SH-SY5Y (cell line): ENCODE measurements around the gene CDH4.

Source experiments
- GATA2 ChIP-seq: IDR thresholded peaks from 2 replicates; pipeline ENCODE4 v1.6.1; 2011; ENCODE audit warnings: mild to moderate bottlenecking, low read depth, low read length
- GATA3 ChIP-seq: IDR thresholded peaks from 2 replicates; pipeline ENCODE4 v1.6.1; 2011; ENCODE audit warnings: low read depth, mild to moderate bottlenecking, low read length, moderate library complexity

DNA sequence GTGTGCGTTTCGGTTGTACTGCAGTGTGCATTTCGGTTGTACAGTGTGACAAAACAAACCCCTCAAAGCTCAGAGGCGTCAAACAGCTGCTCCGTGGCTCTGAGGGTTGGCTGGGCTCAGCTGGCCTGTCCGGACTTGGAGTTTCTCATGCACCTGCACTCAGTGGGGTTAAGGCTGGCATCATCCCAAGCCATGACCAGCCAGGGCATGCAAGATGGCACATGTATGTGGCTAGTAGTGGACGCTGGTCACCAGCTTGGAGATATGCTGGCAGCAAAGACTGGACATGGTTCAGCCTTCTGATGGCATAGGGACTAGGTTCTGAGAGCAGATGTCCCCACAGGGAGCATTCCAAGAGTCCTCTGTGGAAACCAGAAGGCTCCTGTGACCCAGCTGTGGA is 187.2 kb downstream of the CDH4 start:
- no peak for TF ChIP-seq GATA2
- TF ChIP-seq GATA3: no peak
